Spleen (tissue), 11 donors: ENCODE measurements around the gene ZNF609. TPM values are rescaled to one million over a fixed set of nuclear protein-coding genes. Genes with fewer than 3 reads are reported as not detected.

Source experiments
- DNase-seq: peaks from one replicate; pipeline ENCODE4 v3.0.0-alpha.2; 2020
- H3K27ac ChIP-seq, 8 donors: fragments of 200-600 bp; sonication (generic) in 7 of 8; 1 replicate in 4 of 8; 2 replicates in 4 of 8; pipeline versions ENCODE4 v1.5.0 to v1.8.0; 2016 to 2021; ENCODE audit warnings: inconsistent platforms in 4 of 8, mild to moderate bottlenecking in 4 of 8, moderate library complexity in 1 of 8
- H3K27me3 ChIP-seq, 7 donors: fragments of 200-600 bp; sonication (generic) in 6 of 7; replicated peaks in 1 of 7; 1 replicate in 4 of 7; 2 replicates in 3 of 7; pipeline versions ENCODE4 v1.5.0 to v1.8.0; 2016 to 2021; ENCODE audit warnings: inconsistent platforms in 3 of 7, mild to moderate bottlenecking in 1 of 7
- H3K36me3 ChIP-seq, 6 donors: fragments of 200-600 bp; sonication (generic) in 5 of 6; 1 replicate in 4 of 6; 2 replicates in 2 of 6; pipeline versions ENCODE4 v1.5.0 to v1.8.0; 2016 to 2021; ENCODE audit warnings: inconsistent platforms in 2 of 6
- H3K4me1 ChIP-seq, 6 donors: fragments of 200-600 bp; sonication (generic) in 5 of 6; 1 replicate in 3 of 6; 2 replicates in 3 of 6; pipeline versions ENCODE4 v1.5.0 to v1.8.0; 2016 to 2021; ENCODE audit warnings: inconsistent platforms in 3 of 6
- H3K4me3 ChIP-seq, 8 donors: fragments of 200-600 bp; sonication (generic) in 7 of 8; 1 replicate in 4 of 8; 2 replicates in 4 of 8; pipeline versions ENCODE4 v1.5.0 to v1.8.0; 2016 to 2021; ENCODE audit warnings: inconsistent platforms in 4 of 8, mild to moderate bottlenecking in 4 of 8, moderate library complexity in 2 of 8
- H3K9me3 ChIP-seq, 8 donors: fragments of 200-600 bp; sonication (generic) in 7 of 8; 1 replicate in 4 of 8; 2 replicates in 4 of 8; pipeline versions ENCODE4 v1.5.0 to v1.8.0; 2016 to 2021; ENCODE audit warnings: inconsistent platforms in 4 of 8
- POLR2A ChIP-seq, 3 donors: fragments of 450-650 bp; IDR thresholded peaks; one replicate each; pipeline ENCODE4 v1.5.1; 2017; ENCODE audit warnings: antibody characterized with exemption in 3 of 3, mild to moderate bottlenecking in 1 of 3
- POLR2AphosphoS5 ChIP-seq, 3 donors: sonication (generic); formaldehyde crosslinking; IDR thresholded peaks; one replicate each; pipeline ENCODE4 v1.5.1; 2017; ENCODE audit warnings: antibody characterized with exemption in 3 of 3
- WGBS, 5 donors: extraction: QIAGEN DNeasy Blood & Tissue Kit in 3 of 5; methylation state at CpG; one replicate each; pipeline versions ENCODE4 v1.1.5 to v1.1.7; 2013 to 2018; 5-methylcytosine and 5-hydroxymethylcytosine counted together
- intact Hi-C: fragments of 100-400 bp; cut with DNase I; formaldehyde crosslinking; loops from one replicate; pipeline ENCODE4 v1.15.0; 2023; ENCODE audit warnings: low total_unique reads
- polyA plus RNA-seq, 3 donors: library from polyadenylated mRNA; stranded (reverse); fragments of 200-250 nt; gene quantifications; one replicate each; pipeline ENCODE4 v1.2.1, GENCODE V29; 2013
- total RNA-seq, 7 donors: library from RNA; depleted of rRNA in 3 of 7; stranded (reverse); fragments of >200 nt in 3 of 7; fragmentation: NEBNext Ultra II Directional in 4 of 7; extraction: Animal tissue kit (Norgen Biotek cat#: 25700) in 4 of 7; gene quantifications; one replicate each; pipeline versions ENCODE4 v1.1.0 to v1.2.1, GENCODE V29; 2016 to 2021
- TF ChIP-seq, protein P1 (sequence below), 11 experiments: fragments of 200-600 bp in 7 of 11; fragments of 450-650 bp in 4 of 11; sonication (generic) in 4 of 11; IDR thresholded peaks in 8 of 11; conservative IDR thresholded peaks in 3 of 11; 1 replicate in 7 of 11; 2 replicates in 4 of 11; pipeline versions ENCODE4 v1.4.0 to v1.8.0; 2016 to 2021; ENCODE audit warnings: antibody characterized with exemption in 11 of 11, inconsistent platforms in 4 of 11, mild to moderate bottlenecking in 1 of 11
- donor health status: healthy with polysubstance abuse.
- donor health status: DM: no; HTN: no; CAD: no; lungs with moderate emphysema.
- donor health status: DM: no; HTN: no; CAD: no.
- donor health status: Bipolar disorder and iron deficiency.
- donor health status: healthy.
- donor health status: DM: no; HTN: no; CAD: no.
- donor health status: DM: yes; HTN: yes; CAD: no.

Gene ZNF609
- total and polyA plus RNA-seq, 10 donors = 2.4 to 55.7 (median 38.8) TPM

DNA sequence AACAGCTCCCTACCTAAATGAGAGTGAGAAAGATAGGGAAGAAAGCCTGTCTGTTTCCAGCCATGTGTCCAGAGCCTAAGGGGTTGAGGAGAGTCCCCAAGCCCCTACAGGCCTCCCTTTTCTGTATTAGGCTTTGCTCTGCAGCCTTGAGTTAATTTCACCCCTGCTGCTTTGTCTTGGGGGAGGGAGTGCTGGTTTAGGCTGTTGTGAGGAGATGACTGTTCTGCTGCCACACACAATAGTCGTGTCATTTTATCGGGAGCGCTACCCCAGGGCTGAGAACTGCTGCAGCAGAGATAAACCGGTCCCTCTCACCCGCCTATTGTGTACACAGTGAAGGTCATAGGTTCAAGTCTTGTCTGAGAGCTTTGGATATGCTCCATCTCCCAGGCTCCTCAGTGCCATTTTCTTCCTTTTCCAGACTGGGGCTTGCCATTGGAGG is 1.4 kb downstream of the ZNF609 start:
- Histone ChIP-seq H3K4me1 (peaks cover 29 to 83% (median 71%) of the 10 kb centered on the region in 6 donors), H3K27ac (peak overlapping the region; percentile 36 to 95 (median 90)), H3K36me3 (peaks cover 0 to 7% (median 0%) of the 10 kb centered on the region in 6 donors), H3K27me3 (no peaks in the 10 kb centered on the region), H3K9me3 (no peaks in the 10 kb centered on the region), H3K4me3 (peak overlapping the region; percentile 48 to 85 (median 56))
- no peak for DNase-seq
- 11 to 33% (median 23%) methylated on average over 5 of the region's 5 CpGs for WGBS, 5 donors
- TF ChIP-seq, protein P1, sequence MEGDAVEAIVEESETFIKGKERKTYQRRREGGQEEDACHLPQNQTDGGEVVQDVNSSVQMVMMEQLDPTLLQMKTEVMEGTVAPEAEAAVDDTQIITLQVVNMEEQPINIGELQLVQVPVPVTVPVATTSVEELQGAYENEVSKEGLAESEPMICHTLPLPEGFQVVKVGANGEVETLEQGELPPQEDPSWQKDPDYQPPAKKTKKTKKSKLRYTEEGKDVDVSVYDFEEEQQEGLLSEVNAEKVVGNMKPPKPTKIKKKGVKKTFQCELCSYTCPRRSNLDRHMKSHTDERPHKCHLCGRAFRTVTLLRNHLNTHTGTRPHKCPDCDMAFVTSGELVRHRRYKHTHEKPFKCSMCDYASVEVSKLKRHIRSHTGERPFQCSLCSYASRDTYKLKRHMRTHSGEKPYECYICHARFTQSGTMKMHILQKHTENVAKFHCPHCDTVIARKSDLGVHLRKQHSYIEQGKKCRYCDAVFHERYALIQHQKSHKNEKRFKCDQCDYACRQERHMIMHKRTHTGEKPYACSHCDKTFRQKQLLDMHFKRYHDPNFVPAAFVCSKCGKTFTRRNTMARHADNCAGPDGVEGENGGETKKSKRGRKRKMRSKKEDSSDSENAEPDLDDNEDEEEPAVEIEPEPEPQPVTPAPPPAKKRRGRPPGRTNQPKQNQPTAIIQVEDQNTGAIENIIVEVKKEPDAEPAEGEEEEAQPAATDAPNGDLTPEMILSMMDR (IDR thresholded peaks at IDR 0.05 in 8 of 11, conservative IDR thresholded peaks at IDR 0.05 in 3 of 11) = no peak
- no peak for TF ChIP-seq POLR2A (IDR thresholded peaks at IDR 0.05)
- no peak for TF ChIP-seq POLR2AphosphoS5 (IDR thresholded peaks at IDR 0.05)
- intact Hi-C loops = no loop called here

DNA sequence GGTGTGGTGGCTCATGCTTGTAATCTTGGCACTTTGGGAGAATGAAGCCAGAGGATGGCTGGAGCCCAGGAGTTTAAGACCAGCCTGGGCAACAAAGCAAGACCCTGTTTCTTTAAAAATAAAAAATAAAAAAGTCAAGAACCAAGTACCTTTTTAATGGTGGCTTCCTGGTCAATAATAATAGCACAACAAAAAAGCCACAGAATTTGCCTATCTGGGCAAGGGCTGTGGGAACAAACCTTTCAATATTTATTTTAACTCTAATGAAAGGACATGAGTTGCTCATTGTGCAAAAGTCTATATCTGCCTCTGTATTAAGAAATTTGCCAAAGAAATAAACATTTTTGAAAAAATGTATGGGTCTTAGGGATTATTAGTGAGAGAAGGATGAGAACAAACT is 2.1 kb downstream of the ZNF609 start:
- Histone ChIP-seq H3K9me3 (no peaks in the 10 kb centered on the region), H3K36me3 (peaks cover 0 to 7% (median 0%) of the 10 kb centered on the region in 6 donors), H3K27ac (peak overlapping the region in 2 of 8 donors; percentile 92 to 95), H3K4me3 (peak overlapping the region in 3 of 8 donors; percentile 59 to 85 (median 73)), H3K4me1 (peaks cover 29 to 83% (median 70%) of the 10 kb centered on the region in 6 donors), H3K27me3 (no peaks in the 10 kb centered on the region)
- intact Hi-C loops = no loop called here
- TF ChIP-seq, protein P1 (IDR thresholded peaks at IDR 0.05 in 8 of 11, conservative IDR thresholded peaks at IDR 0.05 in 3 of 11) = no peak
- no peak for TF ChIP-seq POLR2A (IDR thresholded peaks at IDR 0.05)
- TF ChIP-seq POLR2AphosphoS5 (IDR thresholded peaks at IDR 0.05) = no peak
- DNase-seq = no peak

DNA sequence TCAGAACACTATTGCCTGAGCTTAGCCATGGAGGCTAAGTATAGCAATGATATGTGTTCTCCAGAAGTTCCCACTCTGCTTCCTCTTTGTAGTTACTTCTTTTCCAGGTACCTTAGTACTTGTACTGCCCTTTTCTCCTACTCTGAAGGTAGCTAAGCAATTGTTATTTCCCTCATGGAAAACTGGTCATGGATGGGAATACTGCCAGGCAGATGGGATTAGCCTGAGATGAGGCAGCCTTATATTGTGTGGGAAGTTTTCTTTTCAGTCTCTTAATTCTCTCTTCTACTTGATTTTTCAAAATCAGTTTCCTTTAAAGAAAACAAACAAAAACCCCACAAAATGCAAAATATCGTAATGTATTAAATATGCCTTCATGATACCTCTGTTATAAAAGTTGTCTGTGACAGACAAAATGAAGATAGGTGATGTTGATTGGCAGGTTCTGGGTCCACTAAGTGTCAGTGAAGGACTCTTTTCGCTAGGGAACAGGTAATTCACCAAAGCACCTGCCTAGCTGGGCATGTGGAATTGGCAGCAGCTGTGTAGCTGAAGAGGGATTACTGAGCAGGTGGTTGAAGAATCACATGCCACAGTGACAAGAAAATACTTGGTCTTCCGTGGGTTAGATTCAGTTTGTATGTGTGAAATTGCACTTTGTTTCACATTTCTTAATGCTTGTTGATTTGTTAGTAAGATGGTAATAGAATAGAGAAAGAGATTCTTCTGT is 4.1 kb downstream of the ZNF609 start:
- intact Hi-C loops = no loop called here
- Histone ChIP-seq H3K27me3 (no peaks in the 10 kb centered on the region), H3K36me3 (peaks cover 0 to 11% (median 0%) of the 10 kb centered on the region in 6 donors), H3K27ac (peak overlapping the region in 2 of 8 donors; percentile 1 to 9), H3K4me3 (peak overlapping the region in 1 of 8 donors; percentile 6), H3K4me1 (peaks cover 29 to 83% (median 68%) of the 10 kb centered on the region in 6 donors), H3K9me3 (no peaks in the 10 kb centered on the region)
- 70 to 75% (median 73%) methylated on average over 3 of the region's 3 CpGs for WGBS, 5 donors
- TF ChIP-seq, protein P1 (IDR thresholded peaks at IDR 0.05 in 8 of 11, conservative IDR thresholded peaks at IDR 0.05 in 3 of 11) = no peak
- TF ChIP-seq POLR2AphosphoS5 (IDR thresholded peaks at IDR 0.05) (no peak), POLR2A (IDR thresholded peaks at IDR 0.05) (no peak)
- DNase-seq = no peak

DNA sequence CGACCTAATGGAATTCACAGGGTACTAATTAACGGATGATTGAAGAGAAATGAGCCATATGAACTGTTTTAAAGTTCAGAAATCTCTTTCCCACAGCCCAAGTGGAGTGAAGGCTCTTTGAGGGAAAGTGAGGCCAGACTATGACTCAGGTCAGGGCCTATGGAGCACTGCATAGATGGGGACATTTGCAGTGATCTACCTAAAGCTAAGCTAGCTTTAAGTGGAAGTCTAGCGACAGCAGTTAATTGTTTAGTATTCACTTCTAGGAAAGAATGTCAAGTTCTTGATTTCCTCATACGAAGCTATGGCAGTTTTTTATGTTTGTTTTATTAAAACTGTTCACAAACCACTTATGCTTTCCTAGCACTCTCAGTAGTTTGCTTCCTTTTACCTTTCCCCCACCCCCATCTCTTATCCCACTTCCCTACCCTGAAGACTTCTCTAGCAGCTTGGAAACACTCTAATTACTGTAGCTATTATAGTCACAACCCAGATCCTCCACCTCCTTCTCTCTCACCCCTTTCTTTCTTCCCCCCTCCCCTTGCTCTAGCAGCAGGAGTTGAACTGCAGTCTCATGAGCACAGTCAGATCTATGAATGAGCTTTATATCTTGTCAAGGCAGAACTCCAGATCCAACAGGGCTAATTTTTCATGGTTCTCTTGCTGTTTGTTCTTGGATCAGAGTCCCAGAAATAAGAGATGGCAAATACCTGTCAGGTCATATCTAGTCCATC is 6.2 kb downstream of the ZNF609 start:
- intact Hi-C loops = no loop called here
- Histone ChIP-seq H3K4me1 (peaks cover 22 to 70% (median 55%) of the 10 kb centered on the region in 6 donors), H3K27ac (no peak overlapping the region), H3K4me3 (no peak overlapping the region), H3K27me3 (no peaks in the 10 kb centered on the region), H3K36me3 (peaks cover 0 to 28% (median 0%) of the 10 kb centered on the region in 6 donors), H3K9me3 (no peaks in the 10 kb centered on the region)
- TF ChIP-seq, protein P1 (IDR thresholded peaks at IDR 0.05 in 8 of 11, conservative IDR thresholded peaks at IDR 0.05 in 3 of 11) = no peak
- TF ChIP-seq POLR2A (IDR thresholded peaks at IDR 0.05) = no peak
- TF ChIP-seq POLR2AphosphoS5 (IDR thresholded peaks at IDR 0.05) = no peak
- 60 to 70% (median 63%) methylated on average over 4 of the region's 4 CpGs for WGBS, 5 donors
- DNase-seq = no peak
